ENCODE data around the gene NDUFAF2. TPM values are rescaled to one million over a fixed set of nuclear protein-coding genes. Genes with fewer than 3 reads are reported as not detected.

NDUFAF2 gene
- total RNA-seq, 1 donor from 2014 or later, result 46.0 TPM

GRCh38 chr5:61162010-61162831 is 217.2 kb downstream of the NDUFAF2 start, which contains the start of gene SMIM15:
SMIM15 (minus strand) TSS chr5:61162468; CDS start chr5:61160171, 2,297 bp downstream.
- H4K20me1 ChIP-seq (ENCODE audit: insufficient read depth, low read length), result peaks cover 14% of the 10 kb centered on the region
- Mint-ChIP-seq H3K36me3 (ENCODE audit: low read depth, unreplicated experiment) (peaks cover 24% of the 10 kb centered on the region), H3K4me3 (ENCODE audit: unreplicated experiment) (peak within 1 kb of the TSS; percentile 100), H3K27ac (ENCODE audit: unreplicated experiment) (peak within 1 kb of the TSS; percentile 98), H3K9me3 (ENCODE audit: unreplicated experiment) (no peaks in the 10 kb centered on the region), H3K27me3 (ENCODE audit: low read depth, unreplicated experiment) (no peaks in the 10 kb centered on the region), H3K4me1 (ENCODE audit: low read depth, unreplicated experiment) (peaks cover 19% of the 10 kb centered on the region)
- H3K9ac ChIP-seq (ENCODE audit: low read length), result peak within 1 kb of the TSS; percentile 95
- H3K4me3 ChIP-seq (ENCODE audit: insufficient read depth, low read depth, low read length), result peak within 1 kb of the TSS; percentile 97
- no peak for TF ChIP-seq EZH2 (IDR thresholded peaks at IDR 0.05; ENCODE audit: insufficient read depth, low read length)
- TF ChIP-seq, protein P1, sequence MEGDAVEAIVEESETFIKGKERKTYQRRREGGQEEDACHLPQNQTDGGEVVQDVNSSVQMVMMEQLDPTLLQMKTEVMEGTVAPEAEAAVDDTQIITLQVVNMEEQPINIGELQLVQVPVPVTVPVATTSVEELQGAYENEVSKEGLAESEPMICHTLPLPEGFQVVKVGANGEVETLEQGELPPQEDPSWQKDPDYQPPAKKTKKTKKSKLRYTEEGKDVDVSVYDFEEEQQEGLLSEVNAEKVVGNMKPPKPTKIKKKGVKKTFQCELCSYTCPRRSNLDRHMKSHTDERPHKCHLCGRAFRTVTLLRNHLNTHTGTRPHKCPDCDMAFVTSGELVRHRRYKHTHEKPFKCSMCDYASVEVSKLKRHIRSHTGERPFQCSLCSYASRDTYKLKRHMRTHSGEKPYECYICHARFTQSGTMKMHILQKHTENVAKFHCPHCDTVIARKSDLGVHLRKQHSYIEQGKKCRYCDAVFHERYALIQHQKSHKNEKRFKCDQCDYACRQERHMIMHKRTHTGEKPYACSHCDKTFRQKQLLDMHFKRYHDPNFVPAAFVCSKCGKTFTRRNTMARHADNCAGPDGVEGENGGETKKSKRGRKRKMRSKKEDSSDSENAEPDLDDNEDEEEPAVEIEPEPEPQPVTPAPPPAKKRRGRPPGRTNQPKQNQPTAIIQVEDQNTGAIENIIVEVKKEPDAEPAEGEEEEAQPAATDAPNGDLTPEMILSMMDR (IDR thresholded peaks at IDR 0.05; ENCODE audit: insufficient read depth, low read depth, low read length), result no peak
- no peaks in the 10 kb centered on the region for H3K9me3 ChIP-seq (ENCODE audit: insufficient read depth, low read depth, low read length)
- H3K36me3 ChIP-seq (ENCODE audit: insufficient read depth, low read length), result peaks cover 20% of the 10 kb centered on the region
- peaks cover 71% of the 10 kb centered on the region for H3K79me2 ChIP-seq (ENCODE audit: insufficient read depth, low read length)
- H2AFZ ChIP-seq (ENCODE audit: low read depth, low read length), result peak within 1 kb of the TSS; percentile 88
- DNase-seq (ENCODE audit: low read depth) (peak; percentile 80), FAIRE-seq (no peak)
- peaks cover 9% of the 10 kb centered on the region for H3K4me1 ChIP-seq (ENCODE audit: insufficient read depth, low read length)
- peak within 1 kb of the TSS; percentile 91 for H3K27ac ChIP-seq (ENCODE audit: low read depth, low read length)
- H3K4me2 ChIP-seq (ENCODE audit: low read length), result peak within 1 kb of the TSS; percentile 91
- no peaks in the 10 kb centered on the region for H3K27me3 ChIP-seq (ENCODE audit: insufficient read depth, low read length)

GRCh38 chr5:61162832-61163567 is 218.0 kb downstream of the NDUFAF2 start:
- peaks cover 22% of the 10 kb centered on the region for H3K4me1 Mint-ChIP-seq (ENCODE audit: low read depth, unreplicated experiment)
- Histone ChIP-seq H3K4me1 (ENCODE audit: insufficient read depth, low read length) (peaks cover 9% of the 10 kb centered on the region), H3K27me3 (ENCODE audit: insufficient read depth, low read length) (no peaks in the 10 kb centered on the region), H3K36me3 (ENCODE audit: insufficient read depth, low read length) (peaks cover 16% of the 10 kb centered on the region), H3K79me2 (ENCODE audit: insufficient read depth, low read length) (peaks cover 65% of the 10 kb centered on the region), H3K4me2 (ENCODE audit: low read length) (peak overlapping the region; percentile 91), H3K4me3 (ENCODE audit: insufficient read depth, low read depth, low read length) (peak overlapping the region; percentile 97), H3K9me3 (ENCODE audit: insufficient read depth, low read depth, low read length) (no peaks in the 10 kb centered on the region), H3K27ac (ENCODE audit: low read depth, low read length) (peak overlapping the region; percentile 91), H4K20me1 (ENCODE audit: insufficient read depth, low read length) (peaks cover 14% of the 10 kb centered on the region), H3K9ac (ENCODE audit: low read length) (peak overlapping the region; percentile 95), H2AFZ (ENCODE audit: low read depth, low read length) (peak overlapping the region; percentile 88)
- no peak for TF ChIP-seq EZH2 (IDR thresholded peaks at IDR 0.05; ENCODE audit: insufficient read depth, low read length)
- TF ChIP-seq, protein P1 (IDR thresholded peaks at IDR 0.05; ENCODE audit: insufficient read depth, low read depth, low read length), result no peak
- FAIRE-seq, result no peak
- peaks cover 23% of the 10 kb centered on the region for H3K36me3 Mint-ChIP-seq (ENCODE audit: low read depth, unreplicated experiment)
- H3K4me3 Mint-ChIP-seq (ENCODE audit: unreplicated experiment), result peak overlapping the region; percentile 100
- no peaks in the 10 kb centered on the region for H3K9me3 Mint-ChIP-seq (ENCODE audit: unreplicated experiment)
- peak overlapping the region; percentile 98 for H3K27ac Mint-ChIP-seq (ENCODE audit: unreplicated experiment)
- no peaks in the 10 kb centered on the region for H3K27me3 Mint-ChIP-seq (ENCODE audit: low read depth, unreplicated experiment)
- DNase-seq (ENCODE audit: low read depth), result peak; percentile 30
